Endothelial cell of umbilical vein (primary cell): ENCODE results near the gene SPP1. TPM values are rescaled to one million over a fixed set of nuclear protein-coding genes. Genes with fewer than 3 reads are reported as not detected.

ENCODE experiments used
- BruUV-seq: library from RNA; stranded (reverse); fragments of 400-500 nt; replicated peaks from 2 replicates; lab custom pipeline; 2021; lab: Mats Ljungman, UMichigan
- CTCF ChIA-PET: fragments of 300-600, 350-600 bp; sonication (Branson Sonifier 250); formaldehyde crosslinking; loops from one replicate; lab custom pipeline; 2021; ENCODE audit warnings: antibody characterized with exemption, inconsistent platforms; lab: Charles Lee
- POLR2A ChIA-PET: fragments of 300-600, 350-600 bp; sonication (Branson Sonifier 250); formaldehyde crosslinking; loops from one replicate; lab custom pipeline; 2021; ENCODE audit warnings: antibody characterized with exemption, inconsistent platforms; lab: Charles Lee
- DNase-seq: peaks from one replicate; pipeline ENCODE4 v3.0.0-alpha.2; 2011; ENCODE audit warnings: low read depth, low spot score
- FAIRE-seq: peaks from 2 replicates; lab custom pipeline; 2011; peaks lifted over from hg19 to GRCh38; lab: Jason Lieb, UNC
- H2AFZ ChIP-seq: 2 replicates; pipeline ENCODE4 v1.6.0; 2012; ENCODE audit warnings: low read depth, low read length, control low read depth, inconsistent platforms
- H3K27ac ChIP-seq: 2 replicates; pipeline ENCODE4 v1.5.1; 2011; ENCODE audit warnings: low read depth, mild to moderate bottlenecking, control low read depth, low read length, moderate library complexity; ENCODE audit not compliant: insufficient read depth
- H3K27me3 ChIP-seq, 2 experiments: 2 replicates each; pipeline versions ENCODE4 v1.6.0 to v1.6.1; 2011; ENCODE audit warnings: low read length in 2 of 2, mixed read lengths in 1 of 2; ENCODE audit not compliant: control insufficient read depth in 2 of 2, insufficient read depth in 2 of 2
- H3K36me3 ChIP-seq, 2 experiments: 2 replicates in 1 of 2; 3 replicates in 1 of 2; pipeline ENCODE4 v1.5.1; 2011; ENCODE audit warnings: low read length in 2 of 2, mild to moderate bottlenecking in 1 of 2, moderate library complexity in 1 of 2; ENCODE audit not compliant: control insufficient read depth in 2 of 2, insufficient read depth in 2 of 2; ENCODE audit errors: extremely low read depth in 1 of 2
- H3K4me1 ChIP-seq: 3 replicates; pipeline ENCODE4 v1.5.1; 2011; ENCODE audit warnings: mild to moderate bottlenecking, low read length; ENCODE audit not compliant: control insufficient read depth, insufficient read depth; ENCODE audit errors: extremely low read depth
- H3K4me2 ChIP-seq: 2 replicates; pipeline ENCODE4 v1.6.1; 2011; ENCODE audit warnings: low read length, control low read depth, mixed read lengths; ENCODE audit not compliant: insufficient read depth
- H3K4me3 ChIP-seq, 3 experiments: fragments of 200-600 bp in 1 of 3; sonication (generic), shearing (Covaris generic) in 1 of 3; replicated peaks in 1 of 3; 2 replicates each; pipeline ENCODE4 v1.5.1; 2011 to 2016; ENCODE audit warnings: control low read depth in 3 of 3, low read length in 3 of 3, mild to moderate bottlenecking in 2 of 3, inconsistent platforms in 1 of 3, low read depth in 1 of 3, moderate library complexity in 1 of 3; ENCODE audit not compliant: insufficient read depth in 1 of 3
- H3K79me2 ChIP-seq: 2 replicates; pipeline ENCODE4 v1.6.0; 2012; ENCODE audit warnings: low read length, inconsistent platforms; ENCODE audit not compliant: control insufficient read depth, insufficient read depth
- H3K9ac ChIP-seq: replicated peaks from 2 replicates; pipeline ENCODE3; 2011; ENCODE audit warnings: low read length, control low read depth; ENCODE audit not compliant: insufficient read depth; ENCODE audit errors: extremely low read depth
- H3K9me1 ChIP-seq: replicated peaks from 3 replicates; pipeline ENCODE4 v1.6.0; 2011; ENCODE audit warnings: mild to moderate bottlenecking, low read length; ENCODE audit not compliant: control insufficient read depth, insufficient read depth; ENCODE audit errors: extremely low read depth
- H3K9me3 ChIP-seq: replicated peaks from 2 replicates; pipeline ENCODE4 v1.5.1; 2012; ENCODE audit warnings: low read length, inconsistent platforms; ENCODE audit not compliant: control insufficient read depth, insufficient read depth
- H4K20me1 ChIP-seq: replicated peaks from 2 replicates; pipeline ENCODE3; 2011; ENCODE audit warnings: mild to moderate bottlenecking, low read length; ENCODE audit not compliant: control insufficient read depth, insufficient read depth; ENCODE audit errors: extremely low read depth
- CTCF ChIP-seq, 2 donors: IDR thresholded peaks; 1 replicate in 1 of 2; 2 replicates in 1 of 2; pipeline ENCODE4 v1.5.1; 2011; ENCODE audit warnings: low read length in 2 of 2, mild to moderate bottlenecking in 2 of 2, moderate library complexity in 2 of 2, control low read depth in 1 of 2, inconsistent platforms in 1 of 2, low read depth in 1 of 2; ENCODE audit not compliant: insufficient read depth in 1 of 2; ENCODE audit errors: extremely low read depth in 1 of 2
- EZH2 ChIP-seq: IDR thresholded peaks from 2 replicates; pipeline ENCODE4 v1.6.1; 2012; ENCODE audit warnings: borderline replicate concordance, low read depth, mild to moderate bottlenecking, moderate library complexity, low read length, inconsistent platforms; ENCODE audit not compliant: severe bottlenecking
- FOS ChIP-seq: IDR thresholded peaks from 2 replicates; pipeline ENCODE4 v1.6.1; 2011; ENCODE audit warnings: mild to moderate bottlenecking, low read length, moderate library complexity, borderline replicate concordance; ENCODE audit not compliant: insufficient read depth
- GATA2 ChIP-seq: IDR thresholded peaks from 2 replicates; pipeline ENCODE4 v1.7.0; 2011; ENCODE audit warnings: low read depth, mild to moderate bottlenecking, moderate library complexity, mixed read lengths, low read length; ENCODE audit not compliant: insufficient read length, insufficient read depth
- JUN ChIP-seq: IDR thresholded peaks from 2 replicates; pipeline ENCODE4 v1.6.1; 2011; ENCODE audit warnings: borderline replicate concordance, low read depth; ENCODE audit not compliant: insufficient read length, insufficient read depth
- MAX ChIP-seq: IDR thresholded peaks from 2 replicates; pipeline ENCODE4 v1.6.1; 2011; ENCODE audit not compliant: insufficient read depth, insufficient read length
- MYC ChIP-seq: IDR thresholded peaks from one replicate; pipeline ENCODE4 v1.6.1; 2011; ENCODE audit warnings: mild to moderate bottlenecking, low read depth, low read length
- POLR2A ChIP-seq: IDR thresholded peaks from 2 replicates; pipeline ENCODE4 v1.6.1; 2012; ENCODE audit warnings: low read depth, mild to moderate bottlenecking, control low read depth, low read length
- POLR2AphosphoS5 ChIP-seq: IDR thresholded peaks from 2 replicates; pipeline ENCODE4 v1.6.1; 2012; ENCODE audit warnings: low read depth, mild to moderate bottlenecking, control low read depth, low read length, moderate library complexity; ENCODE audit not compliant: insufficient read depth
- dilution Hi-C: fragments of 300-500 bp; cut with MboI; formaldehyde crosslinking; loops from one replicate; pipeline ENCODE4 v1.15.0; 2019; ENCODE audit warnings: low sequenced_read_pairs; ENCODE audit not compliant: extremely low pct_ligation_motif_present
- intact Hi-C: fragments of 100-400 bp; cut with micrococcal nuclease; formaldehyde crosslinking; loops from one replicate; pipeline ENCODE4 v1.10.0; 2022
- polyA plus RNA-seq, 4 experiments: library from polyadenylated mRNA; depleted of rRNA in 3 of 4; stranded (reverse) in 3 of 4; unstranded in 1 of 4; fragments of >200 nt; gene quantifications; 2 replicates each; pipeline versions ENCODE4 v1.2.1 to v1.2.3, GENCODE V29; 2011 to 2012; ENCODE audit warnings: missing spikeins in 1 of 4
- total RNA-seq: library from RNA; stranded (reverse); gene quantifications from 2 replicates; pipeline ENCODE4 v1.2.3, GENCODE V29; 2021

Gene SPP1
- total and polyA plus RNA-seq, 2 donors (not counting 3 experiments of a cell fraction or from before 2014, with no cell fraction given), result not detected

- no TSS peak for BruUV-seq
- TF ChIP-seq POLR2AphosphoS5 (no peak), CTCF (IDR thresholded peaks at IDR 0.05; ENCODE audit: extremely low read depth in 1 of 2, insufficient read depth in 1 of 2, low read depth in 1 of 2, low read length in 2 of 2) (no peak), MAX (no peak), FOS (no peak), MYC (no peak), EZH2 (no peak), GATA2 (no peak), JUN (no peak), POLR2A (no peak)
Observed at GRCh38 chr4:87931932-87932331, 43.6 kb upstream of the SPP1 start.

More at GRCh38 chr4:87931932-87932331, 43.6 kb upstream of the SPP1 start:
- DNase-seq (no peak), FAIRE-seq (no peak)
- no peak overlapping the region for H3K4me2 ChIP-seq
- no peaks in the 10 kb centered on the region for H3K36me3 ChIP-seq
- POLR2A ChIA-PET, result no interaction called here
- intact Hi-C loops, result no loop called here
- dilution Hi-C loops, result no loop called here
- H3K4me3 ChIP-seq, result no peak overlapping the region
- H3K4me1 ChIP-seq, result no peaks in the 10 kb centered on the region
- H4K20me1 ChIP-seq, result no peaks in the 10 kb centered on the region
- CTCF ChIA-PET, result interaction anchor here (1.1 kb wide), 1 partner anchor 10 kb away, joined by 3 read pairs; no protein-coding TSS in a partner anchor
- H3K9me1 ChIP-seq, result no peaks in the 10 kb centered on the region
- H3K27ac ChIP-seq, result no peak overlapping the region
- H2AFZ ChIP-seq, result no peak overlapping the region
- no peaks in the 10 kb centered on the region for H3K9me3 ChIP-seq
- peaks cover 0 to under 1% of the 10 kb centered on the region in 2 experiments for H3K27me3 ChIP-seq
- no peaks in the 10 kb centered on the region for H3K79me2 ChIP-seq
- no peak overlapping the region for H3K9ac ChIP-seq
